Stimulated activated naive B cell treated with anti-CD40 and anti-IgM and Interleukin-4, amounts not matched to agents 10 μg/mL and 1 μg/mL and 100 μg/mL, for 72 hours (primary cell): ENCODE results near the gene SDK1.
"Not testable (repeated sequence)": the region's sequence is repeated elsewhere in the genome, so short reads cannot be mapped to it uniquely, and the experiment has no call there.

ENCODE experiments used
- ATAC-seq, 2 donors: fragments of 150-1000 bp; cut with Tn5 transposase; replicated peaks; 2 replicates each; pipeline ENCODE4 v1.10.0; 2021; ENCODE audit warnings: moderate library complexity in 1 of 2
- DNase-seq: peaks from one replicate; pipeline ENCODE4 v3.0.0; 2021
- H3K27ac Mint-ChIP-seq: one replicate; pipeline ENCODE4 v1.8.0; 2022; ENCODE audit warnings: mild to moderate bottlenecking, mixed read lengths
- H3K27me3 Mint-ChIP-seq, 2 donors: one replicate each; pipeline ENCODE4 v1.8.0; 2022; ENCODE audit warnings: mixed read lengths in 2 of 2
- H3K36me3 Mint-ChIP-seq, 2 donors: one replicate each; pipeline ENCODE4 v1.8.0; 2022; ENCODE audit warnings: mixed read lengths in 2 of 2, mild to moderate bottlenecking in 1 of 2
- H3K4me1 Mint-ChIP-seq, 2 donors: one replicate each; pipeline ENCODE4 v1.8.0; 2022; ENCODE audit warnings: mixed read lengths in 2 of 2, mild to moderate bottlenecking in 1 of 2
- H3K4me3 Mint-ChIP-seq, 2 donors: one replicate each; pipeline ENCODE4 v1.8.0; 2022; ENCODE audit warnings: mild to moderate bottlenecking in 2 of 2, mixed read lengths in 2 of 2, moderate library complexity in 1 of 2
- H3K9me3 Mint-ChIP-seq, 2 donors: one replicate each; pipeline ENCODE4 v1.8.0; 2022; ENCODE audit warnings: mixed read lengths in 2 of 2, mild to moderate bottlenecking in 1 of 2

The SDK1 gene

GRCh38 chr7:4245866-4246470, 944.9 kb downstream of the SDK1 start:
- DNase-seq, result no peak
- Mint-ChIP-seq H3K4me1 (no peaks in the 10 kb centered on the region), H3K27ac (no peak overlapping the region), H3K27me3 (peaks cover 0 to 3% of the 10 kb centered on the region in 2 donors), H3K36me3 (peaks cover 2 to 7% of the 10 kb centered on the region in 2 donors), H3K9me3 (peaks cover 20 to 26% of the 10 kb centered on the region in 2 donors), H3K4me3 (no peak overlapping the region)
- ATAC-seq, result no peak

- Mint-ChIP-seq H3K4me3 (no peak overlapping the region), H3K4me1 (no peaks in the 10 kb centered on the region), H3K36me3 (peaks cover 2 to 7% of the 10 kb centered on the region in 2 donors), H3K27me3 (peaks cover 0 to 6% of the 10 kb centered on the region in 2 donors), H3K27ac (no peak overlapping the region), H3K9me3 (peaks cover 24 to 28% of the 10 kb centered on the region in 2 donors)
- ATAC-seq (no peak), DNase-seq (no peak)
Observed at GRCh38 chr7:4246536-4246935, 945.5 kb downstream of the SDK1 start.

DNA sequence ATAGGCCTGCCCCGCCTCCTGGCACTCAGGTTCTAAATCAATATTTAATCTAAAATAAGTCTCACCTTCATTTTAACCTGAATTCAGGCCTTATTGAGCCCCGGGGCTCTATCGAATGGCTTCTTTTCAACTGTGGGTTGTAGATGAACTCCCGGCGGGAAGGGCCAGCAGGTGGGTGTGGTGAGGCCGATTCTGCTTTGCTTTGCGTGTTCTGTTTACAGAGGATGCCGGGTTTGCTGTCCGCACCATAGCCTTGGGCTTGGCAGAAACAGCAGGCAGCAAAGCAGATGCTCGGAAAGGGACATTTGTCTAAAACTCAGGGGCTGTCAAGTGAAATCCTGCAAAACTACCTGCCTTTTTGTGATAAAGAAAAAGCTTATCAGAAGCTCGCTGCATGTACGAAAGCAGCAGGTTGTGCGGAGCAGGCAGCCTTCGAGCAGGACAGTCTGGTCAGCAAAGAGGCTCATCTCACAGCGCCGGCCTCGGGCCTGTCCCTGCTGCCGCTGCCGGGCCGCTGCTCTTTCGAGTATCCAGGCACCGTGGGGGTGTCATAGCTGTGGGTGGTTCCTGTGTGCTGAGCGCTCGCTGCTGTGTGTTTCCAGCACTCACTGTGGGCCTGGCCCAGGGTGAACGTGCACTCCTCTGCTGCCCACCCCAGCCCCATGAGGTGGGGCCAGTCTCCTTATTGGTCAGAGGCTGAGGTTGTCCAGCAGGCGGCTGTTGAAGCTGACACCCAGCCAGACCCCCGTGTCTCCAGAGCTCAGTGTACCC, 946.2 kb downstream of the SDK1 start:
- Mint-ChIP-seq H3K4me3 (no peak overlapping the region), H3K27me3 (peaks cover 0 to 6% of the 10 kb centered on the region in 2 donors), H3K9me3 (peaks cover 24 to 28% of the 10 kb centered on the region in 2 donors), H3K27ac (no peak overlapping the region), H3K4me1 (no peaks in the 10 kb centered on the region), H3K36me3 (peaks cover 2 to 7% of the 10 kb centered on the region in 2 donors)
- no peak for DNase-seq
- ATAC-seq, result no peak

- ATAC-seq, result no peak
- Mint-ChIP-seq H3K36me3 (peaks cover 2 to 5% of the 10 kb centered on the region in 2 donors), H3K4me1 (no peaks in the 10 kb centered on the region), H3K9me3 (peaks cover 33 to 34% of the 10 kb centered on the region in 2 donors), H3K27ac (no peak overlapping the region), H3K27me3 (peaks cover 0 to 6% of the 10 kb centered on the region in 2 donors), H3K4me3 (no peak overlapping the region)
- no peak for DNase-seq
Observed at GRCh38 chr7:4248295-4248694, 947.2 kb downstream of the SDK1 start.

- ATAC-seq (no peak), DNase-seq (no peak)
- Mint-ChIP-seq H3K9me3 (peaks cover 34 to 37% of the 10 kb centered on the region in 2 donors), H3K27ac (no peak overlapping the region), H3K36me3 (peaks cover 2 to 5% of the 10 kb centered on the region in 2 donors), H3K4me3 (no peak overlapping the region), H3K27me3 (peaks cover 0 to 6% of the 10 kb centered on the region in 2 donors), H3K4me1 (no peaks in the 10 kb centered on the region)
Observed at GRCh38 chr7:4249241-4249640, 948.2 kb downstream of the SDK1 start.

GRCh38 chr7:4255336-4255735, 954.3 kb downstream of the SDK1 start:
- H3K27me3 Mint-ChIP-seq, result peaks cover 0 to 6% of the 10 kb centered on the region in 2 donors
- ATAC-seq (no peak), DNase-seq (no peak)
- no peak overlapping the region for H3K4me3 Mint-ChIP-seq
- H3K36me3 Mint-ChIP-seq, result no peaks in the 10 kb centered on the region
- no peak overlapping the region for H3K27ac Mint-ChIP-seq
- H3K9me3 Mint-ChIP-seq, result peaks cover 18 to 21% of the 10 kb centered on the region in 2 donors
- no peaks in the 10 kb centered on the region for H3K4me1 Mint-ChIP-seq

- Mint-ChIP-seq H3K36me3 (no peaks in the 10 kb centered on the region), H3K9me3 (peaks cover 13 to 15% of the 10 kb centered on the region in 2 donors), H3K27ac (no peak overlapping the region), H3K27me3 (no peaks in the 10 kb centered on the region), H3K4me3 (no peak overlapping the region), H3K4me1 (no peaks in the 10 kb centered on the region)
- DNase-seq, result no peak
- ATAC-seq, result no peak
Observed at GRCh38 chr7:4256286-4256685, 955.2 kb downstream of the SDK1 start.

DNA sequence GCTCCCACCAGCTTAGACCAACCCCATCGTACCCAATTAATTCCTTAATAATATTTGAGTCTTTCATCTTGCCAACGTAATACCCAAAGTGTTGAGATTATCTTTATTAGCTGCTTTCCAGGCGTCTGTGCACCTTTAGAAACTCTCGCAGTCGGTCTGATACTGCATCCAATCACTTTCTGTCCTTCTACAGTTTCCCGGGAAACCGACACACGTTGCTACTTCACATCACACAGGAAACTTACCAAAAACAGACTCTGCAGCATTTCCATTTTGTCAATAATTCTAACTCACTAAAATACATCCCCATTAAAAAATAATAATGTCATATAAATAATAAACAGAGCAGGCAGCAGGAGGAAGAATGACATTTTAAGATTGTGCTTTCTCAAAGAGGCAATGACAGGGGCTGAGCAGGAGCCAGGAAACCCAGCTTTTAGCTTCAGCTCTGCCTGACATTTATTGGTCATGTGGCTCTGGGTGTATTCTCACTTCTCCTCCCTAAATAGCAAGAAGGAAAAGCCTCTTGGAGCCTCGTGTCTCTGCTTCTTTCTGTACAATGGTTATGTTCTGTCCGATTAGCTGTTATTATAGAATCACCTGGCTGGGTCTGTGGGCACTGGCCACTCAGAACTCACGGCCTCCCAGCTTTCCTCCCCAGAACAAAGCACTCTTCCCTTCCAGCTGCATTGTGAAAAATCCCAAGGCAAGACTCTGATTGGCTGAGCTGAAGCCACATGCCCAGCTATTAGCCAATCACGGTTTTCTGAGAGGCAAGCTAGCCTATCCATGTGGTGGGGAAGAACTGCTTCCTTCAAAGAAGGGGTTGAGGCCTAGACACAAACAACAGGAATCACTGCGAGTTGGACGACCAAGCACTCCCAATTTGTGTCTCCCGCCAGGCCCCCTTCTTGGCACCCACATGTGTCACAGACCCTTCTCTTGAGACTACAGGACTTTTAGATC, 956.4 kb downstream of the SDK1 start:
- ATAC-seq, result no peak

DNA sequence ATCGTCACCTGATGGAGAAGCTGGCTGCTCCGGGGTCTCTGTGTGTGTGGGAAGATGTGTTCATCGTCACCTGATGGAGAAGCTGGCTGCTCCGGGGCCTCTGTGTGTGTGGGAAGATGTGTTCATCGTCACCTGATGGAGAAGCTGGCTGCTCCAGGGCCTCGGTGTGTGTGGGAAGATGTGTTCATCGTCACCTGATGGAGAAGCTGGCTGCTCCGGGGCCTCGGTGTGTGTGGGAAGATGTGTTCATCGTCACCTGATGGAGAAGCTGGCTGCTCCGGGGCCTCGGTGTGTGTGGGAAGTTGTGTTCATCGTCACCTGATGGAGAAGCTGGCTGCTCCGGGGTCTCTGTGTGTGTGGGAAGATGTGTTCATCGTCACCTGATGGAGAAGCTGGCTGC, 959.1 kb downstream of the SDK1 start:
- not testable (repeated sequence) for H3K36me3 Mint-ChIP-seq, H3K27ac Mint-ChIP-seq, H3K9me3 Mint-ChIP-seq, DNase-seq, H3K4me1 Mint-ChIP-seq, H3K4me3 Mint-ChIP-seq, ATAC-seq, H3K27me3 Mint-ChIP-seq

More for the DNA sequence above, 956.4 kb downstream of the SDK1 start:
- Mint-ChIP-seq H3K27me3 (no peaks in the 10 kb centered on the region), H3K4me1 (no peaks in the 10 kb centered on the region), H3K36me3 (no peaks in the 10 kb centered on the region), H3K9me3 (peaks cover 12 to 15% of the 10 kb centered on the region in 2 donors), H3K4me3 (no peak overlapping the region), H3K27ac (no peak overlapping the region)
- no peak for DNase-seq

GRCh38 chr7:4260867-4261600, 960.0 kb downstream of the SDK1 start:
- Mint-ChIP-seq H3K27me3 (peaks cover 0 to 16% of the 10 kb centered on the region in 2 donors), H3K9me3 (peaks cover 6% of the 10 kb centered on the region in 2 donors), H3K27ac (no peak overlapping the region)

GRCh38 chr7:4261601-4261960, 960.5 kb downstream of the SDK1 start:
- Mint-ChIP-seq H3K9me3 (peaks cover 6% of the 10 kb centered on the region in 2 donors), H3K4me3 (no peak overlapping the region), H3K27me3 (peaks cover 0 to 16% of the 10 kb centered on the region in 2 donors), H3K27ac (no peak overlapping the region), H3K4me1 (no peaks in the 10 kb centered on the region), H3K36me3 (no peaks in the 10 kb centered on the region)
- DNase-seq (no peak), ATAC-seq (no peak)

More at GRCh38 chr7:4260867-4261600, 960.0 kb downstream of the SDK1 start:
- Mint-ChIP-seq H3K36me3 (no peaks in the 10 kb centered on the region), H3K4me3 (no peak overlapping the region), H3K4me1 (no peaks in the 10 kb centered on the region)
- ATAC-seq (no peak), DNase-seq (no peak)

- not testable (repeated sequence) for H3K4me3 Mint-ChIP-seq, H3K4me1 Mint-ChIP-seq, H3K36me3 Mint-ChIP-seq, H3K27ac Mint-ChIP-seq, DNase-seq, ATAC-seq, H3K9me3 Mint-ChIP-seq
- H3K27me3 Mint-ChIP-seq, result peaks cover 7 to 24% of the 10 kb centered on the region in 2 donors
Observed at GRCh38 chr7:4264206-4264605, 963.2 kb downstream of the SDK1 start.

GRCh38 chr7:4265066-4265465, 964.0 kb downstream of the SDK1 start:
- ATAC-seq (no peak), DNase-seq (no peak)
- Mint-ChIP-seq H3K27ac (no peak overlapping the region), H3K4me3 (no peak overlapping the region), H3K9me3 (peaks cover 2 to 6% of the 10 kb centered on the region in 2 donors), H3K27me3 (peaks cover 7 to 24% of the 10 kb centered on the region in 2 donors), H3K36me3 (no peaks in the 10 kb centered on the region), H3K4me1 (no peaks in the 10 kb centered on the region)

- Mint-ChIP-seq H3K4me1 (no peaks in the 10 kb centered on the region), H3K4me3 (no peak overlapping the region), H3K27me3 (peaks cover 7 to 24% of the 10 kb centered on the region in 2 donors), H3K9me3 (peaks cover 2 to 6% of the 10 kb centered on the region in 2 donors), H3K27ac (no peak overlapping the region), H3K36me3 (no peaks in the 10 kb centered on the region)
- no peak for DNase-seq
- no peak for ATAC-seq
Observed at GRCh38 chr7:4265676-4266075, 964.6 kb downstream of the SDK1 start.
